ENCODE results near the gene TCIRG1. TPM values are rescaled to one million over a fixed set of nuclear protein-coding genes. Genes with fewer than 3 reads are reported as not detected.

TCIRG1 gene
- total and polyA plus RNA-seq, 7 donors: 10.9 to 20.1 (median 11.8) TPM

DNA sequence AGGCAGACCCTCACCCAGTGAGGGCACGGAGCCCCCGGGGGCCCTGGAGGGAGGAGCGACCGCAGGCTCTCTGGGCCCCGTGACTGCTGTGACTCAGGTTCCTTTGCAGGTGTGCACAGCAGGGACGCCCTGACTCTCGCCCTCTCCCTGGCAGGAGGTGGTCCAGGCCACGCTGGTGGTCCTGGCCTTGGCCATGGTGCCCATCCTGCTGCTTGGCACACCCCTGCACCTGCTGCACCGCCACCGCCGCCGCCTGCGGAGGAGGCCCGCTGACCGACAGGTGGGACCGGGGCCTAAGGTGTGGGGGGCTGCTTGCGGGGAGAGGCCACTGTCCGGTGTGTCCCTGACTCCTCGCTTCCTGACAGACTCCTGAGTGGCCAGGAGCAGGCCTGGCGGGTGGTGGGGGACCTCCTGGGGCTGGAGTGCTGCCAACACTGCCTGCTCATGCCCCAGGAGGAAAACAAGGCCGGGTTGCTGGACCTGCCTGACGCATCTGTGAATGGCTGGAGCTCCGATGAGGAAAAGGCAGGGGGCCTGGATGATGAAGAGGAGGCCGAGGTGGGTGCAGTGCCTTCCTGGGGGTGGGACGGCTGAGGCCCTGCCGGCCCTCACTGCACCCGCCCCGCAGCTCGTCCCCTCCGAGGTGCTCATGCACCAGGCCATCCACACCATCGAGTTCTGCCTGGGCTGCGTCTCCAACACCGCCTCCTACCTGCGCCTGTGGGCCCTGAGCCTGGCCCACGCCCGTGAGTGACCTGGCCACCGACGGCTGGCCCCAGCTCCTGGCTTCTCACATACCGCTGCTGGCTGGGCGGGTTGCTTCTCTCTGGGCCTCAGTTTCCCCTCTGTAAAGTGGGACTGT lies 10.9 kb downstream of the TCIRG1 start:
- H3K9me3 ChIP-seq: no peaks in the 10 kb centered on the region
- intact Hi-C loops (cut with DNase I): no loop called here
- no peaks in the 10 kb centered on the region for H3K4me1 ChIP-seq
- H3K27ac ChIP-seq: no peak overlapping the region
- H3K27me3 ChIP-seq (ENCODE audit: insufficient read depth in 3 of 3, low read length in 2 of 3): no peaks in the 10 kb centered on the region
- ATAC-seq (peak in 1 of 4 donors; percentile 17), DNase-seq (peak in 1 of 2 donors; percentile 40)
- TF ChIP-seq, protein P1, sequence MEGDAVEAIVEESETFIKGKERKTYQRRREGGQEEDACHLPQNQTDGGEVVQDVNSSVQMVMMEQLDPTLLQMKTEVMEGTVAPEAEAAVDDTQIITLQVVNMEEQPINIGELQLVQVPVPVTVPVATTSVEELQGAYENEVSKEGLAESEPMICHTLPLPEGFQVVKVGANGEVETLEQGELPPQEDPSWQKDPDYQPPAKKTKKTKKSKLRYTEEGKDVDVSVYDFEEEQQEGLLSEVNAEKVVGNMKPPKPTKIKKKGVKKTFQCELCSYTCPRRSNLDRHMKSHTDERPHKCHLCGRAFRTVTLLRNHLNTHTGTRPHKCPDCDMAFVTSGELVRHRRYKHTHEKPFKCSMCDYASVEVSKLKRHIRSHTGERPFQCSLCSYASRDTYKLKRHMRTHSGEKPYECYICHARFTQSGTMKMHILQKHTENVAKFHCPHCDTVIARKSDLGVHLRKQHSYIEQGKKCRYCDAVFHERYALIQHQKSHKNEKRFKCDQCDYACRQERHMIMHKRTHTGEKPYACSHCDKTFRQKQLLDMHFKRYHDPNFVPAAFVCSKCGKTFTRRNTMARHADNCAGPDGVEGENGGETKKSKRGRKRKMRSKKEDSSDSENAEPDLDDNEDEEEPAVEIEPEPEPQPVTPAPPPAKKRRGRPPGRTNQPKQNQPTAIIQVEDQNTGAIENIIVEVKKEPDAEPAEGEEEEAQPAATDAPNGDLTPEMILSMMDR (IDR thresholded peaks at IDR 0.05): no peak
- H3K36me3 ChIP-seq (ENCODE audit: insufficient read depth in 1 of 2, low read depth in 1 of 2): peaks cover 0 to 33% of the 10 kb centered on the region in 2 donors
- no peak overlapping the region for H3K4me3 ChIP-seq
- 90 to 94% (median 91%) methylated on average over 27 to 40 of the region's 40 CpGs for WGBS, 3 donors

DNA sequence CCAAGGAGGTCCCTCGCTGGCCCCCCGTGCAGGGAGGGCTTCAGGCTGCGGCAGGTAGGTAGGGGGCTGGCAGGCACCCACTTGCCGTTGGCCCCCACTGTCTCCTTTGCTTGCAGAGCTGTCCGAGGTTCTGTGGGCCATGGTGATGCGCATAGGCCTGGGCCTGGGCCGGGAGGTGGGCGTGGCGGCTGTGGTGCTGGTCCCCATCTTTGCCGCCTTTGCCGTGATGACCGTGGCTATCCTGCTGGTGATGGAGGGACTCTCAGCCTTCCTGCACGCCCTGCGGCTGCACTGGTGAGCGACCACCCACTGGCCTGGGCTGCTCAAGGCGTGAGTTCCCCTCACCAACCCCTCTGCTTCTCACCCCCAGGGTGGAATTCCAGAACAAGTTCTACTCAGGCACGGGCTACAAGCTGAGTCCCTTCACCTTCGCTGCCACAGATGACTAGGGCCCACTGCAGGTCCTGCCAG lies 11.6 kb downstream of the TCIRG1 start:
- Histone ChIP-seq H3K36me3 (ENCODE audit: insufficient read depth in 1 of 2, low read depth in 1 of 2) (peaks cover 0 to 29% of the 10 kb centered on the region in 2 donors), H3K27ac (no peak overlapping the region), H3K9me3 (no peaks in the 10 kb centered on the region), H3K4me3 (no peak overlapping the region), H3K4me1 (no peaks in the 10 kb centered on the region), H3K27me3 (ENCODE audit: insufficient read depth in 3 of 3, low read length in 2 of 3) (no peaks in the 10 kb centered on the region)
- intact Hi-C loops (cut with DNase I): no loop called here
- DNase-seq (peak in 1 of 2 donors; percentile 34), ATAC-seq (peak in 1 of 4 donors; percentile 12)
- TF ChIP-seq, protein P1 (IDR thresholded peaks at IDR 0.05): no peak
- 93 to 95% (median 93%) methylated on average over 18 of the region's 18 CpGs for WGBS, 3 donors

DNA sequence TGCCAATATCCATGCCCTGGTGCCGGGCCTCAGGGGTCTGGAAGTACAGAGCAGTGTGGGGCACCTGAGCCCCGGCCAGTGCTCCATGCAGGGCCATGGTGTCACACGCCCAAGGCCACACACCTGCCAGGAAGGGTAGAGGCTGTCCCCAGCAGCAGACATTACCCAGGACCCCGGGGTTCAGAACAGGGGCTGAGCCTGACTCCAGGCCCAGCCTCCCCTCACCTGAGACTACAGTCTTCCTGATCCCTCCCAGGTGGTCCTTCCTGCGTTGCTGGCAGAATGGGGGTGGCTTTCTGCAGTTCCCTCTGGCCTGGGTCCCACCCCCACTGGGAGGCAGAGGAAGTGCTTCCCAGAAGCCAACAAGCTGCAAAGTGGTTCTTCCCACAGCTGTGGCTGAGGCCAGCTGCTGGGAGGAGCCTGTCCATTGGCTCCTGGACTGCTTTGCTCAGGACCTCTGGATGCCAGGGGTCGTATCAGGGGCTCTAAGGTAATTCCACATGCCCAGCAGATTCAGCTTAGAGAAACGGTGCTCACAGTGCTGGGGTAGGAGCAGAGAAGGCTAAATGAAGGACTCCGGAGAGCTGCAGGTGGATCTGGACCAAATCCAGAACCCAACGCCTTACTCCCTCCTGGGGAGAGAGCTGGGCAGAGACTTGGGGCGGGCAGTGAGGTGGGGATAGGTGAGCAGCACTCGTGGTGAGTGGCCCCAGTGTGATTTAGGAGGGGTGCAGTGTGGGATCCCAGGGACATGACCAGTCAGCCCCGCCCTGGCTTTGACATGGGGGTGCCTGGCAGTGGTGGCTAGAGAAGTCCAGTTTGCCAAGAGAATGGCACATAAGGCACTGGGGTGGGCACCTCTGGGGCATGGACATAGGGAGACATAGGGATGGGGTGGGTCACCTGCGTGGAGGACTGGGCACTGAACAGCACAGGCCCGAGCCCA lies 12.6 kb downstream of the TCIRG1 start:
- intact Hi-C loops (cut with DNase I): no loop called here
- ATAC-seq (peak in 2 of 4 donors; percentile 13 to 15), DNase-seq (no peak)
- H3K27ac ChIP-seq: no peak overlapping the region
- H3K27me3 ChIP-seq (ENCODE audit: insufficient read depth in 3 of 3, low read length in 2 of 3): no peaks in the 10 kb centered on the region
- TF ChIP-seq, protein P1 (IDR thresholded peaks at IDR 0.05): no peak
- H3K4me3 ChIP-seq: no peak overlapping the region
- peaks cover 0 to 29% of the 10 kb centered on the region in 2 donors for H3K36me3 ChIP-seq (ENCODE audit: insufficient read depth in 1 of 2, low read depth in 1 of 2)
- no peaks in the 10 kb centered on the region for H3K9me3 ChIP-seq
- 70 to 73% (median 71%) methylated on average over 14 of the region's 14 CpGs for WGBS, 3 donors
- no peaks in the 10 kb centered on the region for H3K4me1 ChIP-seq

DNA sequence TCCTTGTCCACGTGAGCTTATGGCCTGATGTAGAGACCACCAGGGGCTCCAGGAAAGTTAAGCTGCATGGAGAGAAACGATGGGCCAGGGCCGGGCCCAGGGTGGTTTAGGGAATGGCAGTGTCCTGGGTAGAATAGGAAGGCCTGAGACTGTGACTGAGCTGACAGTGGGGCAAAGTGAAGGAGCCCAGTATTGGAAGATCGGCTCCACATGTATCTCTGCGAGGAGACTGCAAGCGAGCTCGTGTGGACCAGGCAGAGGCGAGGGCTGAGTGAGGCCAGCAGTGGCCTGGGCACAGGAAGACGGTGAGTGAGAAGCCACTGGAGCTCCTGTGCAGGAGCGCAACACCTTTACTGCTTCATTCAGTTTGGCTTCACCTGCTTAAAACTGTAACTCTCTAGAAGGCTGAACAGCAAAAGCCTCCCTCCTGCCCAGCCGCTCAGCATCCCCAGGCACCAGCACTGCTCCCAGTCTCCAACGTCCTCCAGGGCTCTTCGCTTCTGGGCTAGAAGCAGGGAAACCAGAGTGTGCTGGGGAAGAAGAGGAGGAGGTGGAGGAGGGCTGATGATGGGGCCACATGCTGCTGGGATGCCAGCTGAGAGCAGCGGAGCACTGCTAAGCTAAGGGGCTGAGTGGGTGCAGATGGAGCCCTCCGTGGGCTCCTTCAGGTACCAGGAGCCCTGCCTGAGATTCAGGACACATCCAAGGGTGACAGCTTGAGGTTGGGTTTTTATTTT lies 13.5 kb downstream of the TCIRG1 start:
- Histone ChIP-seq H3K4me1 (no peaks in the 10 kb centered on the region), H3K9me3 (no peaks in the 10 kb centered on the region), H3K36me3 (ENCODE audit: insufficient read depth in 1 of 2, low read depth in 1 of 2) (peaks cover 0 to 29% of the 10 kb centered on the region in 2 donors), H3K27ac (no peak overlapping the region), H3K4me3 (no peak overlapping the region), H3K27me3 (ENCODE audit: insufficient read depth in 3 of 3, low read length in 2 of 3) (no peaks in the 10 kb centered on the region)
- intact Hi-C loops (cut with DNase I): no loop called here
- ATAC-seq: no peak
- TF ChIP-seq, protein P1 (IDR thresholded peaks at IDR 0.05): no peak
- WGBS, 3 donors: 86 to 88% (median 86%) methylated on average over 15 of the region's 15 CpGs
- no peak for DNase-seq
